Esophagus muscularis mucosa (tissue), 3 donors: ENCODE data around the gene BEND6.

ENCODE experiments used
- POLR2A ChIP-seq: fragments of 450-650 bp; IDR thresholded peaks from one replicate; pipeline ENCODE4 v1.6.1; 2017; ENCODE audit warnings: antibody characterized with exemption, moderate library complexity, mild to moderate bottlenecking, low read depth
- TF ChIP-seq, protein P1 (sequence below), 3 experiments: fragments of 200-600 bp in 2 of 3; fragments of 450-650 bp in 1 of 3; sonication (generic) in 2 of 3; IDR thresholded peaks; one replicate each; pipeline ENCODE4 v1.5.1; 2017 to 2019; ENCODE audit warnings: antibody characterized with exemption in 3 of 3, mild to moderate bottlenecking in 2 of 3, moderate library complexity in 1 of 3

DNA sequence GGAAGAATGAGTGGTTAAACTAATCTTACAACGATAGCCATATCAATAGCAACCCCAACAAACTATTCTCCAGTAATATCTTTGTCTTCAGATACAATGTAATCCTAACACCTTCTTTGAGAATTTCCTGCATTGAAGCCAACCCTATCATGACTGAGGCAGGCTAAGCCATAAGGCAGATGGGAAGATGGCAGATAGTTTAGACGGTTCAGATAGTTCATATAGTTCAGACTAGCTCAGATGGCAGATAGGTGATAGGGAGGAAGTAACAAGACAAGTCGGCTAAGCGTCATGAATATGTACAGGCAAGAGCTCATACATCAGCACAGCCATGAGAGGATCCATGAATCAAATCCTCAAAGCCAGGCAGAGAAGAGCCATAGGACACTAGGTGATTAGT, 39.1 kb upstream of the BEND6 start:
- TF ChIP-seq, protein P1, sequence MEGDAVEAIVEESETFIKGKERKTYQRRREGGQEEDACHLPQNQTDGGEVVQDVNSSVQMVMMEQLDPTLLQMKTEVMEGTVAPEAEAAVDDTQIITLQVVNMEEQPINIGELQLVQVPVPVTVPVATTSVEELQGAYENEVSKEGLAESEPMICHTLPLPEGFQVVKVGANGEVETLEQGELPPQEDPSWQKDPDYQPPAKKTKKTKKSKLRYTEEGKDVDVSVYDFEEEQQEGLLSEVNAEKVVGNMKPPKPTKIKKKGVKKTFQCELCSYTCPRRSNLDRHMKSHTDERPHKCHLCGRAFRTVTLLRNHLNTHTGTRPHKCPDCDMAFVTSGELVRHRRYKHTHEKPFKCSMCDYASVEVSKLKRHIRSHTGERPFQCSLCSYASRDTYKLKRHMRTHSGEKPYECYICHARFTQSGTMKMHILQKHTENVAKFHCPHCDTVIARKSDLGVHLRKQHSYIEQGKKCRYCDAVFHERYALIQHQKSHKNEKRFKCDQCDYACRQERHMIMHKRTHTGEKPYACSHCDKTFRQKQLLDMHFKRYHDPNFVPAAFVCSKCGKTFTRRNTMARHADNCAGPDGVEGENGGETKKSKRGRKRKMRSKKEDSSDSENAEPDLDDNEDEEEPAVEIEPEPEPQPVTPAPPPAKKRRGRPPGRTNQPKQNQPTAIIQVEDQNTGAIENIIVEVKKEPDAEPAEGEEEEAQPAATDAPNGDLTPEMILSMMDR (IDR thresholded peaks at IDR 0.05), result no peak
- TF ChIP-seq POLR2A, result no peak
